DND-41 (cell line): ENCODE results near the gene PAK1.
"Not testable (repeated sequence)": the region's sequence is repeated elsewhere in the genome, so short reads cannot be mapped to it uniquely, and the experiment has no call there.

Source experiments
- ATAC-seq: fragments of 200-7000 bp; cut with Tn5 transposase; 3 replicates; pipeline ENCODE4 v1.9.1; 2021; ENCODE audit warnings: low read depth; ENCODE audit not compliant: insufficient read depth
- DNase-seq: peaks from one replicate; pipeline ENCODE4 v3.0.0-alpha.2; 2020
- H2AFZ ChIP-seq: 2 replicates; pipeline ENCODE4 v1.6.0; 2012; ENCODE audit warnings: low read depth, low read length
- H3K27ac ChIP-seq: 2 replicates; pipeline ENCODE4 v1.5.1; 2012; ENCODE audit warnings: low read length, inconsistent platforms
- H3K27me3 ChIP-seq: fragments of 200-600 bp; sonication (generic); 2 replicates; pipeline ENCODE4 v1.6.0; 2012; ENCODE audit warnings: low read length, mild to moderate bottlenecking, inconsistent platforms; ENCODE audit not compliant: insufficient read depth, poor library complexity
- H3K36me3 ChIP-seq: 2 replicates; pipeline ENCODE4 v1.5.1; 2012; ENCODE audit warnings: low read length, inconsistent platforms; ENCODE audit not compliant: insufficient read depth
- H3K4me1 ChIP-seq: 2 replicates; pipeline ENCODE4 v1.5.1; 2012; ENCODE audit warnings: mild to moderate bottlenecking, low read length; ENCODE audit not compliant: insufficient read depth
- H3K4me2 ChIP-seq: 2 replicates; pipeline ENCODE4 v1.6.0; 2012; ENCODE audit warnings: mild to moderate bottlenecking, moderate library complexity, low read length, inconsistent platforms; ENCODE audit not compliant: insufficient read depth
- H3K4me3 ChIP-seq, 2 experiments: fragments of 200-600 bp in 1 of 2; shearing (Covaris generic) in 1 of 2; 2 replicates each; pipeline ENCODE4 v1.5.1; 2012 to 2016; ENCODE audit warnings: inconsistent platforms in 2 of 2, low read length in 2 of 2, mild to moderate bottlenecking in 2 of 2, low read depth in 1 of 2, moderate library complexity in 1 of 2
- H3K79me2 ChIP-seq: 2 replicates; pipeline ENCODE4 v1.6.0; 2012; ENCODE audit warnings: low read length, inconsistent platforms; ENCODE audit not compliant: insufficient read depth
- H3K9ac ChIP-seq: 2 replicates; pipeline ENCODE4 v1.6.0; 2012; ENCODE audit warnings: low read depth, mild to moderate bottlenecking, inconsistent platforms, low read length, moderate library complexity
- H3K9me3 ChIP-seq: 2 replicates; pipeline ENCODE4 v1.5.1; 2012; ENCODE audit warnings: low read length, moderate library complexity, mild to moderate bottlenecking, inconsistent platforms; ENCODE audit not compliant: insufficient read depth, severe bottlenecking
- H4K20me1 ChIP-seq: 2 replicates; pipeline ENCODE4 v1.6.0; 2012; ENCODE audit warnings: low read length; ENCODE audit not compliant: insufficient read depth
- EZH2 ChIP-seq: IDR thresholded peaks from 3 replicates; pipeline ENCODE4 v1.6.1; 2012; ENCODE audit warnings: borderline replicate concordance, low read depth, mild to moderate bottlenecking, moderate library complexity, low read length, inconsistent platforms; ENCODE audit not compliant: severe bottlenecking
- TF ChIP-seq, protein P1 (sequence below): IDR thresholded peaks from 2 replicates; pipeline ENCODE4 v1.5.1; 2012; ENCODE audit warnings: borderline replicate concordance, low read length, moderate library complexity, mild to moderate bottlenecking; ENCODE audit not compliant: poor library complexity, severe bottlenecking; ENCODE audit errors: extremely low read depth

The PAK1 gene

DNA sequence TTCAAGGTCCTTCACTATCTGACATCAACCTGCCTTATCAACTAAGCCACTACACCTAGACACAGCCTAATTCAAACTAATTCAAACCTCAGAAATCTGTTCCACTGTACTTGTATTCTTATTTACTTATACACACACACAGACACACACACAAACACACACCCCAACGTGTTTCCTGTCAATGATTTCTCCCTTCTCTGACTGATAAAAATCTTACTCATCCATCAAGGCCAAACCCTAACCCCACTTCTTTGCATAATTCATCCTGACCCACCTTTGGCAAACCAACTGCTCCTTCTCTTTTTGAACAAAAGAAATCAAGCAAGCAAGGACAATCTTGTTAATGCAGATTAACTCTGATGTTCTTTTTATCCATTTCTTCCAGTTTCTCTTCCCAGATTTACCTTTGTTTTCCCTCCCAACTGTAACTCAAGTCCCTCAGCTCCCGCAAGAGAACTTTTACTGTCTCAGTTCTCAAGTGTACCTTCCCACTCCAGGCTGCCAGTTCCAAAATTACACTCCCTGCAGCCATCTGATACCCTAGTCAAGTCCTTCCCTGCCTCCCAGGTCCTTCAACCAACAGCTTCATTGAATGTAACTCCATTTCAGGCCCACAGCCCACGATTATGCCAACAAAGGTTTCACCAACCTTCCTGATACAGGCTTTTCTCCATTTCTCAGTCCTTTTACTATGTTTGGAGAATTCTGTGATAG lies 78.3 kb downstream of the PAK1 start:
- Histone ChIP-seq H3K79me2 (peaks cover 8% of the 10 kb centered on the region), H3K9ac (no peak overlapping the region), H3K27me3 (no peaks in the 10 kb centered on the region), H3K4me2 (no peak overlapping the region), H3K9me3 (no peaks in the 10 kb centered on the region), H3K4me3 (no peak overlapping the region), H3K4me1 (no peaks in the 10 kb centered on the region), H4K20me1 (peaks cover 3% of the 10 kb centered on the region; the same call in 1 of the 2 replicates), H3K27ac (no peak overlapping the region), H2AFZ (no peak overlapping the region), H3K36me3 (peaks cover 6% of the 10 kb centered on the region; the same call in 1 of the 2 replicates)
- no peak for DNase-seq
- ATAC-seq = no peak
- TF ChIP-seq, protein P1, sequence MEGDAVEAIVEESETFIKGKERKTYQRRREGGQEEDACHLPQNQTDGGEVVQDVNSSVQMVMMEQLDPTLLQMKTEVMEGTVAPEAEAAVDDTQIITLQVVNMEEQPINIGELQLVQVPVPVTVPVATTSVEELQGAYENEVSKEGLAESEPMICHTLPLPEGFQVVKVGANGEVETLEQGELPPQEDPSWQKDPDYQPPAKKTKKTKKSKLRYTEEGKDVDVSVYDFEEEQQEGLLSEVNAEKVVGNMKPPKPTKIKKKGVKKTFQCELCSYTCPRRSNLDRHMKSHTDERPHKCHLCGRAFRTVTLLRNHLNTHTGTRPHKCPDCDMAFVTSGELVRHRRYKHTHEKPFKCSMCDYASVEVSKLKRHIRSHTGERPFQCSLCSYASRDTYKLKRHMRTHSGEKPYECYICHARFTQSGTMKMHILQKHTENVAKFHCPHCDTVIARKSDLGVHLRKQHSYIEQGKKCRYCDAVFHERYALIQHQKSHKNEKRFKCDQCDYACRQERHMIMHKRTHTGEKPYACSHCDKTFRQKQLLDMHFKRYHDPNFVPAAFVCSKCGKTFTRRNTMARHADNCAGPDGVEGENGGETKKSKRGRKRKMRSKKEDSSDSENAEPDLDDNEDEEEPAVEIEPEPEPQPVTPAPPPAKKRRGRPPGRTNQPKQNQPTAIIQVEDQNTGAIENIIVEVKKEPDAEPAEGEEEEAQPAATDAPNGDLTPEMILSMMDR = no peak
- no peak for TF ChIP-seq EZH2

GRCh38 chr11:77392842-77393241 lies 81.1 kb downstream of the PAK1 start:
- TF ChIP-seq, protein P1 = no peak
- TF ChIP-seq EZH2 = no peak
- Histone ChIP-seq H3K9ac (no peak overlapping the region), H3K36me3 (peaks cover 6% of the 10 kb centered on the region; the same call in 1 of the 2 replicates), H3K27me3 (no peaks in the 10 kb centered on the region), H3K79me2 (no peaks in the 10 kb centered on the region), H3K4me1 (no peaks in the 10 kb centered on the region), H3K4me3 (no peak overlapping the region), H4K20me1 (peaks cover 3% of the 10 kb centered on the region; the same call in 1 of the 2 replicates), H3K27ac (no peak overlapping the region), H2AFZ (no peak overlapping the region), H3K9me3 (no peaks in the 10 kb centered on the region), H3K4me2 (no peak overlapping the region)
- no peak for DNase-seq
- no peak for ATAC-seq

- H3K9me3 ChIP-seq = no peaks in the 10 kb centered on the region
- peaks cover 10% of the 10 kb centered on the region for H3K36me3 ChIP-seq
- no peaks in the 10 kb centered on the region for H3K27me3 ChIP-seq
- ATAC-seq = peak; percentile 95
- H3K4me1 ChIP-seq = no peaks in the 10 kb centered on the region
- DNase-seq = no peak
- no peak overlapping the region for H3K4me2 ChIP-seq
- TF ChIP-seq EZH2 = no peak
- TF ChIP-seq, protein P1 = no peak
- H2AFZ ChIP-seq = no peak overlapping the region
- H3K4me3 ChIP-seq = no peak overlapping the region
- no peak overlapping the region for H3K9ac ChIP-seq
- no peaks in the 10 kb centered on the region for H4K20me1 ChIP-seq
- no peaks in the 10 kb centered on the region for H3K79me2 ChIP-seq
- no peak overlapping the region for H3K27ac ChIP-seq
Observed at GRCh38 chr11:77387701-77388100, 86.2 kb downstream of the PAK1 start.

- no peaks in the 10 kb centered on the region for H3K9me3 ChIP-seq
- H3K4me2 ChIP-seq = no peak overlapping the region
- H3K9ac ChIP-seq = no peak overlapping the region
- no peaks in the 10 kb centered on the region for H3K79me2 ChIP-seq
- no peak overlapping the region for H3K4me3 ChIP-seq
- H3K4me1 ChIP-seq = no peaks in the 10 kb centered on the region
- no peak overlapping the region for H2AFZ ChIP-seq
- ATAC-seq (no peak), DNase-seq (no peak)
- no peaks in the 10 kb centered on the region for H4K20me1 ChIP-seq
- TF ChIP-seq EZH2 = no peak
- TF ChIP-seq, protein P1 = no peak
- H3K36me3 ChIP-seq = peaks cover 5% of the 10 kb centered on the region
- no peaks in the 10 kb centered on the region for H3K27me3 ChIP-seq
- H3K27ac ChIP-seq = no peak overlapping the region
Observed at GRCh38 chr11:77386178-77386577, 87.7 kb downstream of the PAK1 start.

DNA sequence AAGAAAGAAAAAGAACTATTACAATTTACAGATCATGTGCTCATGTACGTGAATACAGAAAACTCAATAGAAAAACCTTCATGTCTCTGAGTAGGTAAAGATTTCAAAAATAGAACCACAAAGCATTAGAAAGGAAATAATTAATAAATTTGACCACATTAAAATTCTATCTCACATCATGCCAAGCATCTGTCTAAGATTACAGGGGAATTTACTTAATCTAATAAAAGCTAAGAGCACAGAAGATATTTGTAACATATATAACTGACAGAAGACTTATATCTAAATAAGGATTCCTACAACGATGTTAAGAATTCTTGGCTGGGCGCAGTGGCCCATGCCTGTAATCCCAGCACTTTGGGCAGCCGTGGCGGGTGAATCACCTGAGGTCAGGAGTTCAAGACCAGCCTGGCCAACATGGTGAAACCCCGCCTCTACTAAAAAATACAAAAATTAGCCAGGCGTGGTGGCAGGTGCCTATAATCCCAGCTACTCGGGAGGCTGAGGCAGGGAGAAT lies 88.6 kb downstream of the PAK1 start:
- not testable (repeated sequence) for H3K9me3 ChIP-seq, H4K20me1 ChIP-seq, H2AFZ ChIP-seq, DNase-seq, H3K27ac ChIP-seq, H3K9ac ChIP-seq, H3K4me3 ChIP-seq, H3K4me1 ChIP-seq, H3K79me2 ChIP-seq, H3K27me3 ChIP-seq, ATAC-seq, H3K36me3 ChIP-seq, H3K4me2 ChIP-seq
